Endothelial cell of hepatic sinusoid (primary cell): ENCODE results near the gene LSAMP.

Experiments used
- in situ Hi-C: cut with HindIII; loops from 2 replicates; pipeline ENCODE4 v1.10.0; 2017; ENCODE audit warnings: low sequenced_read_pairs

The LSAMP gene

GRCh38 chr3:116064646-116065045, 380.6 kb downstream of the LSAMP start:
- in situ Hi-C loops, result no loop called here

GRCh38 chr3:116059421-116060096, 385.7 kb downstream of the LSAMP start:
- in situ Hi-C loops, result no loop called here

- in situ Hi-C loops, result no loop called here
These were observed 386.4 kb downstream of the LSAMP start for GRCh38 chr3:116058844-116059243.

- in situ Hi-C loops, result no loop called here
These were observed 387.8 kb downstream of the LSAMP start for GRCh38 chr3:116057400-116058006.

- in situ Hi-C loops, result no loop called here
These were observed 389.0 kb downstream of the LSAMP start for GRCh38 chr3:116056280-116056679.

GRCh38 chr3:116053017-116053416, 392.3 kb downstream of the LSAMP start:
- in situ Hi-C loops, result no loop called here

- in situ Hi-C loops, result no loop called here
These were observed 392.7 kb downstream of the LSAMP start for GRCh38 chr3:116052602-116053001.

- in situ Hi-C loops, result no loop called here
These were observed 393.7 kb downstream of the LSAMP start for GRCh38 chr3:116051586-116051985.

GRCh38 chr3:116051040-116051439, 394.2 kb downstream of the LSAMP start:
- in situ Hi-C loops, result no loop called here

- in situ Hi-C loops, result no loop called here
These were observed 394.9 kb downstream of the LSAMP start for GRCh38 chr3:116050311-116050915.

- in situ Hi-C loops, result no loop called here
These were observed 396.3 kb downstream of the LSAMP start for GRCh38 chr3:116048991-116049390.

- in situ Hi-C loops, result no loop called here
These were observed 398.9 kb downstream of the LSAMP start for GRCh38 chr3:116046350-116046749.

- in situ Hi-C loops, result no loop called here
These were observed 400.0 kb downstream of the LSAMP start for GRCh38 chr3:116045314-116045713.

GRCh38 chr3:116040152-116040551, 405.1 kb downstream of the LSAMP start:
- in situ Hi-C loops, result no loop called here

- in situ Hi-C loops, result no loop called here
These were observed 405.7 kb downstream of the LSAMP start for GRCh38 chr3:116039651-116039985.

- in situ Hi-C loops, result no loop called here
These were observed 406.2 kb downstream of the LSAMP start for GRCh38 chr3:116038968-116039650.

GRCh38 chr3:116037954-116038911, 407.1 kb downstream of the LSAMP start:
- in situ Hi-C loops, result no loop called here

- in situ Hi-C loops, result no loop called here
These were observed 409.9 kb downstream of the LSAMP start for GRCh38 chr3:116035429-116035828.

- in situ Hi-C loops, result no loop called here
These were observed 410.5 kb downstream of the LSAMP start for GRCh38 chr3:116034794-116035193.

- in situ Hi-C loops, result no loop called here
These were observed 411.2 kb downstream of the LSAMP start for GRCh38 chr3:116034086-116034485.

GRCh38 chr3:116033516-116033915, 411.8 kb downstream of the LSAMP start:
- in situ Hi-C loops, result no loop called here
